Activated CD8-positive, alpha-beta T cell treated with anti-CD3 and anti-CD28 coated beads for 36 hours (primary cell): ENCODE results near the gene FES. TPM values are rescaled to one million over a fixed set of nuclear protein-coding genes. Genes with fewer than 3 reads are reported as not detected.

ENCODE experiments used
- ATAC-seq: fragments of 200-7000 bp; cut with Tn5 transposase; one replicate; pipeline ENCODE4 v1.10.0; 2021; ENCODE audit warnings: mild to moderate bottlenecking, moderate library complexity
- CTCF ChIA-PET: fragments of 350-600 bp; sonication (Branson Sonifier 250); formaldehyde crosslinking; loops from one replicate; lab custom pipeline; 2021; ENCODE audit warnings: antibody characterized with exemption; lab: Charles Lee
- POLR2A ChIA-PET: fragments of 350-600 bp; sonication (Branson Sonifier 250); formaldehyde crosslinking; loops from one replicate; lab custom pipeline; 2021; ENCODE audit warnings: antibody characterized with exemption; lab: Charles Lee
- DNase-seq: peaks from one replicate; pipeline ENCODE4 v3.0.0-alpha.2; 2020
- H3K27ac Mint-ChIP-seq: one replicate; pipeline ENCODE4 v1.8.0; 2021; ENCODE audit warnings: mild to moderate bottlenecking, mixed read lengths
- H3K27me3 Mint-ChIP-seq: one replicate; pipeline ENCODE4 v1.8.0; 2021; ENCODE audit warnings: mixed read lengths
- H3K36me3 Mint-ChIP-seq: one replicate; pipeline ENCODE4 v1.8.0; 2021; ENCODE audit warnings: low read depth, mixed read lengths
- H3K4me1 Mint-ChIP-seq: one replicate; pipeline ENCODE4 v1.8.0; 2021; ENCODE audit warnings: low read depth, mixed read lengths
- H3K4me3 Mint-ChIP-seq: one replicate; pipeline ENCODE4 v1.8.0; 2021; ENCODE audit warnings: mild to moderate bottlenecking, moderate library complexity, mixed read lengths
- H3K9me3 Mint-ChIP-seq: one replicate; pipeline ENCODE4 v1.8.0; 2021; ENCODE audit warnings: mixed read lengths
- intact Hi-C: fragments of 100-400 bp; cut with micrococcal nuclease; formaldehyde crosslinking; loops from one replicate; pipeline ENCODE4 v1.10.0; 2022
- total RNA-seq, 2 experiments: library from RNA; stranded (reverse); gene quantifications; one replicate each; pipeline ENCODE4 v1.2.3, GENCODE V29; 2021
- TF ChIP-seq, protein P1 (sequence below): fragments of 200-600 bp; IDR thresholded peaks from one replicate; pipeline ENCODE4 v1.8.0; 2022; ENCODE audit warnings: antibody characterized with exemption, mild to moderate bottlenecking

Gene FES
- total RNA-seq, 2 experiments from 2014 or later = 4.1 to 4.6 TPM

DNA sequence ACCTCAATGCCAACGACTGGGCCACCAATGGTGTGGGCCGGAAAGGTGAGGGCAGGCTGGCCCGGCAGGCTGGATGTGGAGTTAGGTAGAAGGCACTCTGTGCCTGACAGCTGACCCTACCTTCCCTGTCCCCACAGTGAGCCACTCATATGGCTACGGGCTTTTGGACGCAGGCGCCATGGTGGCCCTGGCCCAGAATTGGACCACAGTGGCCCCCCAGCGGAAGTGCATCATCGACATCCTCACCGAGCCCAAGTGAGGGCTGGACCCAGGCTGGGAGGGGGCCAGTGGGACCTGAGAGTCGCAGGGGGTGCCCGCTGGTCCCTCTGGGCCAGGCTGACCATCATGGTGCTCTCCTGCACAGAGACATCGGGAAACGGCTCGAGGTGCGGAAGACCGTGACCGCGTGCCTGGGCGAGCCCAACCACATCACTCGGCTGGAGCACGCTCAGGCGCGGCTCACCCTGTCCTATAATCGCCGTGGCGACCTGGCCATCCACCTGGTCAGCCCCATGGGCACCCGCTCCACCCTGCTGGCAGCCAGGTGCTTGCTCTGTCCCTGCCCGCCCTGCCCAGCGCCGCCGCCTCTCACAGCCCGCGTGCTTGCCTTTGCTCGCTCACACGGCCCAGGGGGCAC lies 4.5 kb upstream of the FES start:
- H3K27me3 Mint-ChIP-seq = peaks cover under 1% of the 10 kb centered on the region
- TF ChIP-seq, protein P1, sequence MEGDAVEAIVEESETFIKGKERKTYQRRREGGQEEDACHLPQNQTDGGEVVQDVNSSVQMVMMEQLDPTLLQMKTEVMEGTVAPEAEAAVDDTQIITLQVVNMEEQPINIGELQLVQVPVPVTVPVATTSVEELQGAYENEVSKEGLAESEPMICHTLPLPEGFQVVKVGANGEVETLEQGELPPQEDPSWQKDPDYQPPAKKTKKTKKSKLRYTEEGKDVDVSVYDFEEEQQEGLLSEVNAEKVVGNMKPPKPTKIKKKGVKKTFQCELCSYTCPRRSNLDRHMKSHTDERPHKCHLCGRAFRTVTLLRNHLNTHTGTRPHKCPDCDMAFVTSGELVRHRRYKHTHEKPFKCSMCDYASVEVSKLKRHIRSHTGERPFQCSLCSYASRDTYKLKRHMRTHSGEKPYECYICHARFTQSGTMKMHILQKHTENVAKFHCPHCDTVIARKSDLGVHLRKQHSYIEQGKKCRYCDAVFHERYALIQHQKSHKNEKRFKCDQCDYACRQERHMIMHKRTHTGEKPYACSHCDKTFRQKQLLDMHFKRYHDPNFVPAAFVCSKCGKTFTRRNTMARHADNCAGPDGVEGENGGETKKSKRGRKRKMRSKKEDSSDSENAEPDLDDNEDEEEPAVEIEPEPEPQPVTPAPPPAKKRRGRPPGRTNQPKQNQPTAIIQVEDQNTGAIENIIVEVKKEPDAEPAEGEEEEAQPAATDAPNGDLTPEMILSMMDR = no peak
- ChIA-PET POLR2A (no interaction called here), CTCF (no interaction called here)
- H3K4me1 Mint-ChIP-seq = peaks cover 3% of the 10 kb centered on the region
- peaks cover 42% of the 10 kb centered on the region for H3K36me3 Mint-ChIP-seq
- no peaks in the 10 kb centered on the region for H3K9me3 Mint-ChIP-seq
- H3K27ac Mint-ChIP-seq = no peak overlapping the region
- no peak for ATAC-seq
- DNase-seq = no peak
- intact Hi-C loops = no loop called here
- no peak overlapping the region for H3K4me3 Mint-ChIP-seq

DNA sequence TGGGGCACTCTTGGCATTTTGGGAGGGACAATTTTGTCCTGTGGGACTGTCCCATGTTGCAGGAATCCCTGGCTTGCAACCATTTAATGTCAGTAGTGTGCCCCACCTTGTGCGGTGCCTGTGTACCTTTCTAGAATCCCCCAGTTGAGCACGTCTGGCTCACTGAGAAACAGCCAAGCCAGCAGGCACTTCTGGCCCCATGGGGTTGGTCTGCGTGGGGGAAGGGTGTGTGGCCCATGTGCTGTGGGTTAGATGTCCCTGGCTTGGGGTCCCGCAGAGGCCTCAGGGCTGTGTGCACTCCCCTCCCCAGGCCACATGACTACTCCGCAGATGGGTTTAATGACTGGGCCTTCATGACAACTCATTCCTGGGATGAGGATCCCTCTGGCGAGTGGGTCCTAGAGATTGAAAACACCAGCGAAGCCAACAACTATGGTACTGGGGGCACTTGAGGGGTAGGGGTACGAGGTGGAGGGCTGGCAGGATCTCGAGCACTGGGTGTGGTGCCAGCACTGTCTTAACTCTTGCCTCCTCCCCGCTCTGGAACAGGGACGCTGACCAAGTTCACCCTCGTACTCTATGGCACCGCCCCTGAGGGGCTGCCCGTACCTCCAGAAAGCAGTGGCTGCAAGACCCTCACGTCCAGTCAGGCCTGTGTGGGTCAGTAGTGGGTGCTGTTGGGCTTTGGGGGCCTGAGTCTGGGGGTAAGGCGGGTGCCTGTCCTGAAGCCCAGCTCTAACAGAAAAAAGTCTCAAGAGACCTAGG lies 3.7 kb upstream of the FES start:
- POLR2A ChIA-PET = interaction anchor here (1.7 to 2.1 kb wide), 2 partner anchors 22 to 54 kb away, joined by 4 read pairs; no protein-coding TSS in a partner anchor

DNA sequence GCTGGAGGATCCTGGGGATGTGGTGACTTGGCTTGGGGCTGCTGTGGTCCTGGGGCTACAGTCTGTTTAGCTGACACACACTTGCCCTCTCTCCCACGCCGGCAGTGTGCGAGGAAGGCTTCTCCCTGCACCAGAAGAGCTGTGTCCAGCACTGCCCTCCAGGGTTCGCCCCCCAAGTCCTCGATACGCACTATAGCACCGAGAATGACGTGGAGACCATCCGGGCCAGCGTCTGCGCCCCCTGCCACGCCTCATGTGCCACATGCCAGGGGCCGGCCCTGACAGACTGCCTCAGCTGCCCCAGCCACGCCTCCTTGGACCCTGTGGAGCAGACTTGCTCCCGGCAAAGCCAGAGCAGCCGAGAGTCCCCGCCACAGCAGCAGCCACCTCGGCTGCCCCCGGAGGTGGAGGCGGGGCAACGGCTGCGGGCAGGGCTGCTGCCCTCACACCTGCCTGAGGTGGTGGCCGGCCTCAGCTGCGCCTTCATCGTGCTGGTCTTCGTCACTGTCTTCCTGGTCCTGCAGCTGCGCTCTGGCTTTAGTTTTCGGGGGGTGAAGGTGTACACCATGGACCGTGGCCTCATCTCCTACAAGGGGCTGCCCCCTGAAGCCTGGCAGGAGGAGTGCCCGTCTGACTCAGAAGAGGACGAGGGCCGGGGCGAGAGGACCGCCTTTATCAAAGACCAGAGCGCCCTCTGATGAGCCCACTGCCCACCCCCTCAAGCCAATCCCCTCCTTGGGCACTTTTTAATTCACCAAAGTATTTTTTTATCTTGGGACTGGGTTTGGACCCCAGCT lies 2.9 kb upstream of the FES start:
- POLR2A ChIA-PET = interaction anchor here (0.6 to 2.1 kb wide), 6 partner anchors 8 to 164 kb away, joined by 3 to 8 read pairs (median 4); partner anchors contain the start of gene BLM
- H3K27me3 Mint-ChIP-seq = peaks cover 2% of the 10 kb centered on the region
- intact Hi-C loops = no loop called here
- DNase-seq = no peak
- peaks cover 39% of the 10 kb centered on the region for H3K36me3 Mint-ChIP-seq
- H3K9me3 Mint-ChIP-seq = no peaks in the 10 kb centered on the region
- H3K27ac Mint-ChIP-seq = no peak overlapping the region
- CTCF ChIA-PET = interaction anchor here (0.6 kb wide), 1 partner anchor 119 kb away, joined by 3 read pairs; no protein-coding TSS in a partner anchor
- no peak for ATAC-seq
- peaks cover 8% of the 10 kb centered on the region for H3K4me1 Mint-ChIP-seq
- H3K4me3 Mint-ChIP-seq = no peak overlapping the region
- TF ChIP-seq, protein P1 = no peak

More for the DNA sequence above, 3.7 kb upstream of the FES start:
- H3K27me3 Mint-ChIP-seq = peaks cover 2% of the 10 kb centered on the region
- intact Hi-C loops = no loop called here
- DNase-seq = no peak
- peaks cover 4% of the 10 kb centered on the region for H3K4me1 Mint-ChIP-seq
- no peak overlapping the region for H3K27ac Mint-ChIP-seq
- CTCF ChIA-PET = no interaction called here
- H3K4me3 Mint-ChIP-seq = no peak overlapping the region
- TF ChIP-seq, protein P1 = no peak
- peaks cover 41% of the 10 kb centered on the region for H3K36me3 Mint-ChIP-seq
- no peak for ATAC-seq
- no peaks in the 10 kb centered on the region for H3K9me3 Mint-ChIP-seq

DNA sequence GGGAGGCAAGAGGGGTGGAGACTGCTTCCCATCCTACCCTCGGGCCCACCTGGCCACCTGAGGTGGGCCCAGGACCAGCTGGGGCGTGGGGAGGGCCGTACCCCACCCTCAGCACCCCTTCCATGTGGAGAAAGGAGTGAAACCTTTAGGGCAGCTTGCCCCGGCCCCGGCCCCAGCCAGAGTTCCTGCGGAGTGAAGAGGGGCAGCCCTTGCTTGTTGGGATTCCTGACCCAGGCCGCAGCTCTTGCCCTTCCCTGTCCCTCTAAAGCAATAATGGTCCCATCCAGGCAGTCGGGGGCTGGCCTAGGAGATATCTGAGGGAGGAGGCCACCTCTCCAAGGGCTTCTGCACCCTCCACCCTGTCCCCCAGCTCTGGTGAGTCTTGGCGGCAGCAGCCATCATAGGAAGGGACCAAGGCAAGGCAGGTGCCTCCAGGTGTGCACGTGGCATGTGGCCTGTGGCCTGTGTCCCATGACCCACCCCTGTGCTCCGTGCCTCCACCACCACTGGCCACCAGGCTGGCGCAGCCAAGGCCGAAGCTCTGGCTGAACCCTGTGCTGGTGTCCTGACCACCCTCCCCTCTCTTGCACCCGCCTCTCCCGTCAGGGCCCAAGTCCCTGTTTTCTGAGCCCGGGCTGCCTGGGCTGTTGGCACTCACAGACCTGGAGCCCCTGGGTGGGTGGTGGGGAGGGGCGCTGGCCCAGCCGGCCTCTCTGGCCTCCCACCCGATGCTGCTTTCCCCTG lies 2.2 kb upstream of the FES start:
- no peak overlapping the region for H3K4me3 Mint-ChIP-seq
- intact Hi-C loops = no loop called here
- CTCF ChIA-PET = no interaction called here
- peaks cover 7% of the 10 kb centered on the region for H3K4me1 Mint-ChIP-seq
- H3K27me3 Mint-ChIP-seq = peaks cover 2% of the 10 kb centered on the region
- TF ChIP-seq, protein P1 = no peak
- peaks cover 32% of the 10 kb centered on the region for H3K36me3 Mint-ChIP-seq
- no peaks in the 10 kb centered on the region for H3K9me3 Mint-ChIP-seq
- POLR2A ChIA-PET = interaction anchor here (0.8 to 2.1 kb wide), 5 partner anchors 9 to 165 kb away, joined by 4 to 8 read pairs (median 4); partner anchors contain the start of gene BLM
- ATAC-seq (no peak), DNase-seq (no peak)
- H3K27ac Mint-ChIP-seq = no peak overlapping the region
